ENCODE measurements around the gene RAD23B.

RAD23B gene

DNA sequence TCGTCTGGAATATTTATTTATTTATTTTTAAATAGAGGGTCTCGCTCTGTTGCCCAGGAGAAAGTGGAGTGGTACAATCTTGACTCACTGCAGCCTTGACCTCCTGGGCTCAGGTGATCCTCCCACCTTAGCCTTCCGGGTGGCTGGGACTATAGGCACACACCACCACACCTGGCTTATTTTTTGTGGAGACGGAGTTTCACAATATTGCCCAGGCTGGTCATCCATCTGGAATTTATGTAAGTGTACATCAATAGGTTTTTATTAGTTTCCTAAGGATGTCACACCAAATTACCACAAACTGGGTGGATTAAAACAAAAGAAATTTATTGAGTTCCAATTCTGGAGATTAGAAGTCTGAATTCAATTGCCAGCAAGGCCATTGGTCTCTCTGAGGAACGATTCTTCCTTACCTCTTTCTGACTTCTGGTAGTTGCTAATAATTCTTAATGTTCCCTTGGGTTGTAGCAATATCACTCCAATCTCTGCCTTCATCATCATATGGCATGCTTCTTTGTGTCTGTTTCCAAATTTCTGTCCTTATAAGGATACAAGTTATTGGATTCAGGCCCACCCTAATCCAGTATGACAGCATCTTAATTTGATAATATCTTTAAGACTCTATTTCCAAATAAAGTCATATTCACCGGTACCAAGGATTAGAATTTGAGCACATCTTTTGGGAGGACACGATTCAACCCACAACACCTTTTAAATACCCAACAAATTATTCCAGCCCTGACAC is 16.3 kb upstream of the RAD23B start:
- no peak for DNase-seq (ENCODE audit: extremely low read depth in 1 of 2, low read depth in 1 of 2)

- no peak for DNase-seq (ENCODE audit: extremely low read depth in 1 of 2, low read depth in 1 of 2)
These were observed 14.5 kb upstream of the RAD23B start for GRCh38 chr9:107268560-107268959.

DNA sequence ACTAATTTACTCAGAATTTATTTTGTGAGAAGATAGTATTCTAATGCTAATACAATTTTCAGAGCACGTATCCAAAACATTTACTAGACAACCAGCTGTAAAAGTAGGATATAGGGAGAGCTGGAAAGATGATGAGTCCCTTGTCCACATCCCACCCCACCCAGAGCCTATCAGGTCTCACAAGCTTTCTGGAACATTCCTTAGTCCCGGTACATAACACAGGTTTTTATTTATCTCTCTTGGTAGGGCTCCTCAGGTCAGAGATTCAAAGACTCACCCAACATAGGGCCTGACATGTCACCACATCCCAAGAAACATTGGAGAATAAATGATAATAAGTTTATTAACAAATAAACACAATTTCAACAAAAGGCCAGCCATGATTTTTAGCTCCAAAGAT is 13.8 kb upstream of the RAD23B start:
- no peak for DNase-seq (ENCODE audit: extremely low read depth in 1 of 2, low read depth in 1 of 2)

DNA sequence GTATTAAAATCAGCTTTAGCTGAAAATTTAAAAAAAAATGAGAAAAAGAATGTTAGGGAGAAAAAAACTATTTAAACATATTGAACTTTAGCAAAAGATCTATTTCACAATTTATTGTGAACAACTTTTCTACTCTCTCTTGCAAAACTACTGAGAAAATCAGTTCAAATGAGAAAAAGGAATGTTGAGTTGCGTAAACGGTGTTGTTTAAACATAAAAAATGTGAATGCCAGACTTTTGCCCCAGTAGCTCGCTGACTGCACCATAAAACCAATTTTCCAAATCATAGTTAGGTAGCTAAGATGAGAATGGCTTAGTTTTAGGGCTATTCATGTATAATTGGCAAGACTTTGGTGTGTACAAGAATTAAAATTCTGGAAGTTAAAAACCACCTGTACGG is 13.4 kb upstream of the RAD23B start:
- DNase-seq (ENCODE audit: extremely low read depth in 1 of 2, low read depth in 1 of 2) = no peak

DNA sequence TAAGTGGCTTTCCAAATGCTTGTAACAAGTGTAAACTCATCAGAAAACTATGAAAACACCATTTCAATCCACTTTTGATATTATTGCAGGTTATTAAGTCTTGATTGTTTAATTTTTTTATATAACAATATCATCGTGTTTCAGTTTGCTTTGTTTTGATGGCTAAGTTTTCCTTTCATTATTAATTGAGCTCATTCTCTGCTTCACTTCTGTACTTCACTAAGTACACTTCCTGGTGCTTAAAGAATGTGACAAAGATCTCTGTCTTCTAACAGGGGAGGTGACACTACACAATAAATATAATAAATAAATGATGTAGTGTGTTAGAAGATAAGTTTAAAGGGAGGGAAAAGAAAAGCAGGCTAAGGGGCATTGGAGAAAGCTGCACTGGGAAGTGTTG is 13.0 kb upstream of the RAD23B start:
- DNase-seq (ENCODE audit: extremely low read depth in 1 of 2, low read depth in 1 of 2) = no peak

- no peak for DNase-seq (ENCODE audit: extremely low read depth in 1 of 2, low read depth in 1 of 2)
These were observed 12.5 kb upstream of the RAD23B start for GRCh38 chr9:107270580-107270979.

DNA sequence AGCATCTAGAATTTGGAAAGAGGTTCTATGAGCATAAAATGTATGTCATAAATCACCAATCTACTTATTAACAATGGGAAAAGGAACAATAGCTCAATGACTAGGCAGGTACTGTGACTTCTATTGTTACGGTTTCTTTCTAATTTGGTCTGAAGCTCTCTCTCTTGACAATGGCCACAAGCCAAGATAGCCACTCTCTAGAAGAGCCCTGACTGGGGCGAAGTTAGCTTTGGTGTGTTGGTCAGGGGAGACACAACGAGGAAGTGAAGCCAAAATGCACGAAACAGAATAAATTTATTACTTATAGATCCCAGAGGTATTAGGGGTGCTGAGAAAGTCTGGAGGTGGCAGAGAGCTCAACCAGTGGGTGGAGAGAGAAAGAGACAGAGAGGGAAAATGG is 9.4 kb upstream of the RAD23B start:
- no peak for DNase-seq (ENCODE audit: extremely low read depth in 1 of 2, low read depth in 1 of 2)

DNA sequence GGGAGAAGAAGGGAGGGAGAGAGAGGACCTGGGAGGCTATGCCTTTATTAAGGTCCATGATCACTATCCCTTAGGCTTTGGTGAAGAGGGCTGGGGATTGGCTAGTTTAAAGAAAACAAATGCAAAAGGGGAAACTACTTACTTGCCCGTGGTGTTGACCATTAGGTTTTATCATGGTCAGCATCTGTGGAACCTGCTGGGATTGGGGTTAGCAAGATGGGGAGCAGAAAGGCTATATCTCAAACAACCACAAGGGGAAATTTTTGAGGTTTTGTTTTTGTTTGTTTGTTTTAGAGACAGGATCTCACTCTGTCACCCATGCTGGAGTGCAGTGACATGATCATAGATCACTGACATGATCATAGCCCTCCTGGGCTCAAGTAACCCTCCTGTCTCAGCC is 9.0 kb upstream of the RAD23B start:
- no peak for DNase-seq (ENCODE audit: extremely low read depth in 1 of 2, low read depth in 1 of 2)

DNA sequence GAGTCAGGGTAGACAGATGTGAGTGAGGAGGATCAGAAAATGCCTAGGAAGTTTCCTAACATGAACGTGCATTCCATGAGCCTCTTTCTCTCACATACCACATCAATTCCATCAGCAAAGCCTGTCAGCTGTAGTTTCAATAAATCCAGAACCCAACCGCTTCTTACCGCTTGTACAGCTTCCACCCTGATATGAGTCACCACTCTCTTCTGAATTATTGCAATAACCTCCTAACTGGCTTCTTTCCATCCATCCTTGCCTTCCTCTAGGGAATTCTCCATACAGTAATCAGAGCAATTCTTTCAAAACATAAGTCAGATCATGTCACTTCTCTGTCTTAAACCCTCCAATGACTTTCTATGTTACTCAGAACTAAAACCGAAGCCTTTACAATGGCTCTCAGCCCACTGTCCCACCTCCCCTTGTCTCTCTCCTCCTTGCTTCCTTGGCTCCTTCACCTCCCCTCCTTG is 8.1 kb upstream of the RAD23B start:
- DNase-seq (ENCODE audit: extremely low read depth in 1 of 2, low read depth in 1 of 2) = no peak

DNA sequence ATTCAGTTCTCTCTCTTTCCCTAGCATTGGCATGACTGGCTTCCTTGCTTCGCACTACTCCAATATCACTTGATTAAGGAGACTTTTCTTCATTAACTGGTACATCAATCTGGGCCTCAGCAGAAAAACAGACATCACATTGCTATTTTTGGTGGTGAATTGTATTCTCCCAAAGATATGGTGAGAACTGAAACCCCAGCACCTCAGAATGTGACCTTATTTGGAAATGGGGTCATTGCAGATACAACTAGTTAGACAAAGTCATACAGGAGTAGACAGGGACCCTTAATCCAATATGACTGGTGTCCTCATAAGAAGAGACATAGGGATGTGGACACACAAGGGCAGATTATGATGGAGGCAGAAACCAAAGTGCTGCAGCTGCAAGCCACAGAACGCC is 7.5 kb upstream of the RAD23B start:
- no peak for DNase-seq (ENCODE audit: extremely low read depth in 1 of 2, low read depth in 1 of 2)

- DNase-seq (ENCODE audit: extremely low read depth in 1 of 2, low read depth in 1 of 2) = no peak
These were observed 5.9 kb upstream of the RAD23B start for GRCh38 chr9:107276966-107277710.

- no peak for DNase-seq (ENCODE audit: extremely low read depth in 1 of 2, low read depth in 1 of 2)
These were observed 5.3 kb upstream of the RAD23B start for GRCh38 chr9:107277801-107278200.

- DNase-seq (ENCODE audit: extremely low read depth in 1 of 2, low read depth in 1 of 2) = no peak
These were observed 4.0 kb upstream of the RAD23B start for GRCh38 chr9:107279086-107279485.

DNA sequence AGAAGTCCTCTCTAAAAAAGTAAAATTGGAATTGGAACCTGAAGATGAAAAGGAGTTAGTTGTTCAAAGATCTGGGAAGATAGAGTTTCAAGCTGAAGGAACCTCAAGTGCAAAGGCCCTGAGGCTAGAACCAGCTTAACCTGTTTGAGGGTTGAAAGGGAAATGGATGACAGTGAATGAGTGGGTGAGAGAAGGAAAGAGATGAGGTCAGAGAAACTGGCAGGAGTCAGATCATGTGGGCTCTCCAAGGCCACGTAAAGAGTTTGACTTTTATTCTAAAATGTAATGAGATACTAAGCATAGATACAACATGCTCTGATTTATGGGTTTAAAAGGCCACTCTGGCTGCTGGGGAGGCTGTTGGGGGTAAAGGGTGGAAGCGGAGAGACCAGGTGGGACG is 2.5 kb upstream of the RAD23B start:
- no peak for DNase-seq (ENCODE audit: extremely low read depth in 1 of 2, low read depth in 1 of 2)

DNA sequence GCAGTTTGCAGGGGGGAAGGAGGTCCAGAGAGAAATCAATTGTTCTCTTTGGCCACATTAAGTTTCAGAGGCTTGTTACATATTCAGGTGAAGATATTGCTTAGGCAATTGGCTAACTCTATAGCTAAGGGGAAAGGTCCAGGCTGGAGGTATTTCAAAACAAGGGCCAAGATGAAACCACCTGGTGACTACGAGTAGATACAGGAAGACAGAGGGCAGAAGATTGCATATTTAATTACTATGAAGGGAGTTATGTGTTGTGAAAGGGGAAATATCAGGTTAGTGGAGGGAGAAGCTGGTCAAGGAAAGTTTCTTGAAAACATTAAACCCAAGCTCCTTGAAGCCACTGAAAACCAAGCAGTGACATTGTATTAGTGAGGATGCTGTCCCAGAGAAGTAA is 1.9 kb upstream of the RAD23B start:
- DNase-seq (ENCODE audit: extremely low read depth in 1 of 2, low read depth in 1 of 2) = no peak

DNA sequence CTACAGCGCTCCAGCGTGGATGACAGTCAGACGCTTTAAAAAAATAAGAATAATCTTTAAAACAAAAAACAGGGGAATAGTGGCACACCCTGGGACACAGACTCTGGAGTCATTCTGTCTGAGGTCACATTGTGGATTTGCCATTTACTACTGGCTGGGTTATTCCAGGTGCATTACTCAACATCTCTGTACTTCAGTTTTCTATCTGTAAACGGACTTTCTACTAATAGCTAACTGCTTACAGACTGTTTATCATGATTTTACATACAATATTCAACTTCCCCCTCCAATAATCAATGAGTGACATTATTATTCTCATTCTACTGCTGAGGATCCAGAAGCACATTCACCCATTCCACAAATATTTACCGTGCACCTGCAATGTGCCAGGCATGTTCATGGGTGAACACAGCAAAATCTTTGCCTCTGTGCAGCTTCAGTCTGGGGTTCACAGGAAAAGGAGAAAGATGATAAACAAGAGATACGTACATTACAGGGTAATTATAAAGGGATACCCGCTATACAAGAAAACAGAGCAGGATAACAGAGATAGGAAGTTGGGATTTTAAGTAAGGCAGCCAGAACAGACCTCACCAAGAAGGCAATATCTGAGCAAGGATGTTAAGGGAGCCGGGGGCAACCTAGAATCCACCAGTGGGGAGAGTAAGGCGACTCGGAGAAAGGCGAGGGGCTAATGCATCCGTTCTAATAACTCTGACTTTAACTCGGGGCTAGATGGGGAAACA is 984 bp upstream of the RAD23B start:
- no peak for DNase-seq (ENCODE audit: extremely low read depth in 1 of 2, low read depth in 1 of 2)

DNA sequence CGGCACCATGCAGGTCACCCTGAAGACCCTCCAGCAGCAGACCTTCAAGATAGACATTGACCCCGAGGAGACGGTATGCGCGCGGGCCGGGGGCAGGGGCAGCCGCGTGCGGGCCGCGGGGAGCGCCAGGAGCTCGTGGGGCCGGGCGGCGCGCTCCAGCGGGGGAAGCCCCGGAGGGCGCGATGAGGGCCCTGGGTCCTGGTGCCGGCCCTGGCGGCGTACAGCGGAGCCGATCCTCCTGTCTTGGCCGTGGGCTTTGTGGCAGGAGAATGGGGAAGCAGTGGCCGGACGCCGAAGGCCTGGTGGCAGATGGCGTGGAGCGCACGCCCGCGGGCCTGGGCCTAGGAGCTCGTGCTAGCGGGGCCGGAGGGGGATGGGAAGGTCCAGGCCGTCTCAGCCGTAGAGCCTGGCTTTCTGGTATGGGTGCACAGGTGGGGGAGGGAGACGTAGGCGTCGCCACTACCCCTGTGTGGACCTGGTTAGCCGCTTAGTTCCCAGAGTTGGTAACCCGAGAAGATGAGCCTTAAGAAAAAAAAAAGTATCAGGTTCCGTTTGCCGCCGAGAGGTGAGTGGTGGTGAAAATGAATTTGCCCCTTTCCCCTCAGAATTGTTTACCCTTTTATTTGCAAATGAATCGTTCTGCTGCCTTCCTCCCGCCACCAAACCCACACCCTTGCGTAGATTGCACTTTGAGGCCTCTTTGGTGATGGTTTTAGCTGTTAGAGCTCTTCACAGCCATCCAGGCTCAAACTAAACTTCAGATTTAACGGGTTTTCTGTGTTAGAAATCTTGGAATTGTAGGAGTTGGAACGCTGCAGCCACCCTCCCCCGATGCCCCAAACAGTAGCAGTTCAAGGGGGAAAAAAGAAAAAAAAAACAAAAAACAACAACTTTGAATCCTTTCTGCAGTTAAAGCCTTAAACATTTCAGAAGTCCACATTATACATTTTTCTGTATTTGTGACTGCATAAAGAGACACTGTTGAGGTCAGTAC is 841 bp downstream of the RAD23B start:
- DNase-seq (ENCODE audit: extremely low read depth in 1 of 2, low read depth in 1 of 2) = peak; percentile 49 to 70

- no peak for DNase-seq (ENCODE audit: extremely low read depth in 1 of 2, low read depth in 1 of 2)
These were observed 1.6 kb downstream of the RAD23B start for GRCh38 chr9:107284636-107285035.

- DNase-seq (ENCODE audit: extremely low read depth in 1 of 2, low read depth in 1 of 2) = no peak
These were observed 2.2 kb downstream of the RAD23B start for GRCh38 chr9:107285286-107285685.

GRCh38 chr9:107286057-107286456 is 3.0 kb downstream of the RAD23B start:
- DNase-seq (ENCODE audit: extremely low read depth in 1 of 2, low read depth in 1 of 2) = no peak

DNA sequence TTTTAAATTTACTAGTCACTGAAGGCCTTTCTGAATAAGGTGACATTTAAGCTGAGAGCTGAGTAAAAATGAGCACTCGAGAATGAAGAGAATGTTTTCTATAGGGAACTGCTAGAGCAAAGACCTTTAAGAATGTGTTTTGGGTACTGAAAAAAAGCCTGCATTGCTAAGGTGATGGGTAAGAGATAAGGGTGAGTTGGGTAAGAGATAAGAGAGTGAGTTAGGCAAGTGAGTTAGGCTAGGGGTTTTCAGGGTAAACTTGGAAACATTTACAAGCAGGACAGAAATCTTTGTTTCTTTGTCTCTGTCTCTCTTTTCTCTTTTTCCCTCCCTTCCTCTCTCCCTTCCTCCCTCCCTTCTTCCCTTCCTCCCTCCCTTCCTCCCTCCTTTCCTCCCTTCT is 5.6 kb downstream of the RAD23B start:
- DNase-seq (ENCODE audit: extremely low read depth in 1 of 2, low read depth in 1 of 2) = no peak

Data from stimulated activated CD8-positive, alpha-beta memory T cell treated with anti-CD3 and anti-CD28 coated beads, Interleukin-7, amount 100 ng/mL, for 48 hours (primary cell).